K562 (cell line): ENCODE measurements around the gene TCFL5. TPM values are rescaled to one million over a fixed set of nuclear protein-coding genes. Genes with fewer than 3 reads are reported as not detected.

ENCODE experiments used
- ATAC-seq: fragments of 200-7000 bp; cut with Tn5 transposase; 3 replicates; pipeline ENCODE4 v1.9.1; 2020; ENCODE audit warnings: moderate library complexity
- BruUV-seq: library from RNA; stranded (reverse); fragments of 400-500 nt; replicated peaks from 2 replicates; lab custom pipeline; 2021; lab: Mats Ljungman, UMichigan
- CTCF ChIA-PET: fragments of 300-600 bp; formaldehyde crosslinking; extraction: SDS; loops from one replicate; lab custom pipeline; 2021; ENCODE audit warnings: low intra/inter-chr PET ratio; lab: Yijun Ruan, JAX
- POLR2A ChIA-PET: fragments of 300-600, 350-650 bp; sonication (Branson Sonifier 250); formaldehyde crosslinking; extraction: SDS; loops from one replicate; lab custom pipeline; 2021; ENCODE audit warnings: antibody characterized with exemption, inconsistent platforms; lab: Yijun Ruan, JAX
- DNase-seq, 4 experiments: peaks; one replicate each; pipeline versions ENCODE4 v3.0.0 to v3.0.0-alpha.2; 2011 to 2018; ENCODE audit warnings: low spot score in 3 of 4, mixed read lengths in 3 of 4; ENCODE audit errors: extremely low read depth in 1 of 4
- FAIRE-seq: peaks from 2 replicates; lab custom pipeline; 2011; peaks lifted over from hg19 to GRCh38; lab: Jason Lieb, UNC
- H2AFZ ChIP-seq: 2 replicates; pipeline ENCODE4 v1.6.0; 2011; ENCODE audit warnings: low read depth, low read length, control low read depth, inconsistent platforms
- H3K27ac ChIP-seq: fragments of 200-600 bp; 3 replicates; pipeline ENCODE4 v1.8.0; 2011; ENCODE audit warnings: low read depth, mild to moderate bottlenecking, control low read depth, inconsistent platforms, low read length, moderate library complexity, mixed read lengths; ENCODE audit errors: extremely low read depth
- H3K27me3 ChIP-seq, 2 experiments: fragments of 300-600 bp in 1 of 2; 2 replicates in 1 of 2; 3 replicates in 1 of 2; pipeline versions ENCODE4 v1.6.0 to v1.8.0; 2011; ENCODE audit warnings: inconsistent platforms in 2 of 2, low read length in 2 of 2, mild to moderate bottlenecking in 1 of 2, mixed read lengths in 1 of 2, moderate library complexity in 1 of 2; ENCODE audit not compliant: control insufficient read depth in 2 of 2, insufficient read depth in 2 of 2
- H3K36me3 ChIP-seq: fragments of 300-600 bp; 3 replicates; pipeline ENCODE4 v1.8.0; 2011; ENCODE audit warnings: mild to moderate bottlenecking, low read length, inconsistent platforms; ENCODE audit not compliant: control insufficient read depth, insufficient read depth
- H3K4me1 ChIP-seq, 2 experiments: fragments of 200-600 bp in 1 of 2; replicated peaks in 1 of 2; 2 replicates in 1 of 2; 3 replicates in 1 of 2; pipeline versions ENCODE4 v1.5.1 to v1.8.0; 2011; ENCODE audit warnings: inconsistent platforms in 2 of 2, low read length in 2 of 2, mild to moderate bottlenecking in 1 of 2, mixed read lengths in 1 of 2, moderate library complexity in 1 of 2; ENCODE audit not compliant: control insufficient read depth in 2 of 2, insufficient read depth in 2 of 2
- H3K4me2 ChIP-seq: 2 replicates; pipeline ENCODE4 v1.6.1; 2011; ENCODE audit warnings: low read length, control low read depth, inconsistent platforms, mixed read lengths; ENCODE audit not compliant: insufficient read depth
- H3K4me3 ChIP-seq: fragments of 200-600 bp; sonication (generic), shearing (Covaris generic); 2 replicates; pipeline ENCODE4 v1.5.1; 2016; ENCODE audit warnings: control low read depth, inconsistent platforms
- H3K79me2 ChIP-seq: fragments of 200-600 bp; 3 replicates; pipeline ENCODE4 v1.8.0; 2011; ENCODE audit warnings: low read length, inconsistent platforms; ENCODE audit not compliant: control insufficient read depth, insufficient read depth
- H3K9ac ChIP-seq, 2 experiments: 2 replicates each; pipeline versions ENCODE4 v1.6.0 to v1.6.1; 2011; ENCODE audit warnings: low read depth in 2 of 2, low read length in 2 of 2, control low read depth in 1 of 2, inconsistent platforms in 1 of 2, mild to moderate bottlenecking in 1 of 2, mixed read lengths in 1 of 2; ENCODE audit not compliant: insufficient read depth in 1 of 2
- H3K9me1 ChIP-seq: one replicate; pipeline ENCODE4 v1.6.0; 2011; ENCODE audit warnings: inconsistent platforms, mild to moderate bottlenecking, low read length, moderate library complexity; ENCODE audit not compliant: control insufficient read depth, insufficient read depth
- H3K9me3 ChIP-seq: replicated peaks from 2 replicates; pipeline ENCODE4 v1.5.1; 2011; ENCODE audit warnings: low read depth, low read length, inconsistent platforms; ENCODE audit not compliant: control insufficient read depth, insufficient read depth
- H4K20me1 ChIP-seq: replicated peaks from 2 replicates; pipeline ENCODE4 v1.6.1; 2011; ENCODE audit warnings: low read length, inconsistent platforms, mixed read lengths; ENCODE audit not compliant: control insufficient read depth, insufficient read depth
- ATF4 ChIP-seq: fragments of 450-650 bp; formaldehyde crosslinking; IDR thresholded peaks from 2 replicates; pipeline ENCODE4 v1.4.0; 2022; ENCODE audit warnings: mild to moderate bottlenecking, moderate library complexity
- BRD4 ChIP-seq: fragments of 200-600 bp; sonication (generic); IDR thresholded peaks from 2 replicates; pipeline ENCODE4 v1.6.1; 2017; ENCODE audit warnings: inconsistent platforms
- CEBPG ChIP-seq, 3 experiments: fragments of 200-800 bp in 1 of 3; sonication (Bioruptor generic) in 1 of 3; sonication (generic) in 1 of 3; formaldehyde crosslinking in 1 of 3; IDR thresholded peaks in 2 of 3; conservative IDR thresholded peaks in 1 of 3; 2 replicates each; pipeline versions ENCODE4 v1.6.1 to v1.8.0; 2016 to 2022; ENCODE audit warnings: missing compliant biosample characterization in 2 of 3, missing genetic modification characterization in 2 of 3, mild to moderate bottlenecking in 1 of 3, missing genetic modification reagents in 1 of 3
- CREB1 ChIP-seq, 2 experiments: sonication (generic) in 1 of 2; formaldehyde crosslinking in 1 of 2; IDR thresholded peaks; 2 replicates each; pipeline versions ENCODE4 v1.6.1 to v1.8.0; 2012 to 2022; ENCODE audit warnings: inconsistent platforms in 1 of 2, mild to moderate bottlenecking in 1 of 2, missing genetic modification reagents in 1 of 2, moderate library complexity in 1 of 2
- HDAC8 ChIP-seq: fragments of 450-650 bp; IDR thresholded peaks from 2 replicates; pipeline ENCODE4 v1.6.1; 2016; ENCODE audit warnings: mild to moderate bottlenecking, missing genetic modification characterization, moderate library complexity, missing compliant biosample characterization
- HIVEP1 ChIP-seq: fragments of 250-450 bp; sonication (Bioruptor Pico); IDR thresholded peaks from 2 replicates; pipeline ENCODE4 v1.4.0; 2020; ENCODE audit warnings: mild to moderate bottlenecking
- KLF16 ChIP-seq: IDR thresholded peaks from 2 replicates; pipeline ENCODE4 v1.6.1; 2016; ENCODE audit warnings: antibody characterized with exemption
- MTA1 ChIP-seq: fragments of 450-650 bp; IDR thresholded peaks from 2 replicates; pipeline ENCODE4 v1.6.1; 2017; ENCODE audit warnings: borderline replicate concordance
- POLR2G ChIP-seq: fragments of 200-400 bp; formaldehyde crosslinking; IDR thresholded peaks from 2 replicates; pipeline ENCODE4 v1.6.1; 2017; ENCODE audit warnings: low read depth, mild to moderate bottlenecking, antibody characterized with exemption, low read length, moderate library complexity
- TFAM ChIP-seq: fragments of 250-450 bp; sonication (Bioruptor Pico); conservative IDR thresholded peaks from 2 replicates; pipeline ENCODE4 v1.5.0; 2021; ENCODE audit warnings: mild to moderate bottlenecking, moderate library complexity
- TFAP4 ChIP-seq: sonication (generic); formaldehyde crosslinking; IDR thresholded peaks from 2 replicates; pipeline ENCODE4 v1.8.0; 2022; ENCODE audit warnings: missing genetic modification reagents, mild to moderate bottlenecking, moderate library complexity, borderline replicate concordance
- ZNF384 ChIP-seq: IDR thresholded peaks from 2 replicates; pipeline ENCODE4 v1.6.1; 2012; ENCODE audit warnings: low read depth, low read length, improper control_type of control experiment
- WGBS: fragments of 100-300 bp; shearing (Covaris generic); methylation state at CpG from one replicate; pipeline ENCODE4 v1.1.6; 2016; ENCODE audit warnings: low coverage, mixed read lengths; ENCODE audit not compliant: insufficient coverage; ENCODE audit errors: missing lambda C conversion rate; 5-methylcytosine and 5-hydroxymethylcytosine counted together
- in situ Hi-C: fragments of 300-500 bp; cut with MboI; formaldehyde crosslinking; loops from 4 replicates; pipeline ENCODE4 v1.15.0; 2018; ENCODE audit warnings: inconsistent platforms, mixed read lengths
- intact Hi-C: fragments of 100-400 bp; cut with micrococcal nuclease; formaldehyde crosslinking; loops from 2 replicates; pipeline ENCODE4 v1.14.2; 2022
- polyA plus RNA-seq, 8 experiments: library from polyadenylated mRNA; depleted of rRNA in 4 of 8; stranded (reverse) in 5 of 8; unstranded in 3 of 8; fragments of >200 nt; fragmentation: Nextera tagmentation in 2 of 8; fragmentation: Illumina TruSeq in 1 of 8; extraction: Ambion mirVana in 2 of 8; extraction: Trizol in 1 of 8; gene quantifications; 2 replicates each; pipeline versions ENCODE4 v1.2.1 to v1.2.3, GENCODE V29; 2011 to 2014; ENCODE audit warnings: inconsistent platforms in 1 of 8, missing spikeins in 1 of 8
- total RNA-seq, 7 experiments: library from RNA; depleted of rRNA in 6 of 7; stranded (reverse); fragments of >200 nt in 6 of 7; fragmentation: Illumina TruSeq in 2 of 7; extraction: Trizol in 2 of 7; gene quantifications; 2 replicates each; pipeline versions ENCODE4 v1.2.1 to v1.2.3, GENCODE V29; 2011 to 2021; ENCODE audit warnings: low replicate concordance in 1 of 7

TCFL5 gene
- total and polyA plus RNA-seq, 9 of the 15 experiments (the other 6 are each of a cell fraction or from before 2014, with no cell fraction given), result 1.00 to 12.6 (median 9.1) TPM

GRCh38 chr20:62834967-62835730 lies 26.5 kb downstream of the TCFL5 start:
- BruUV-seq, result no TSS peak
- no peak for DNase-seq
- H3K27me3 ChIP-seq, result peaks cover 0 to 9% of the 10 kb centered on the region in 2 experiments; a peak in 2 of 5 replicates
- intact Hi-C loops (no loop called here), in situ Hi-C loops (no loop called here)
- ATAC-seq, result no peak
- no peaks in the 10 kb centered on the region for H3K9me3 ChIP-seq
- WGBS, result 46% methylated on average over 23 of the region's 24 CpGs
- H3K36me3 ChIP-seq, result no peaks in the 10 kb centered on the region
- no peaks in the 10 kb centered on the region for H3K9me1 ChIP-seq
- H3K4me3 ChIP-seq, result no peak overlapping the region
- no peak overlapping the region; a peak in 1 of 4 replicates for H3K9ac ChIP-seq
- no peaks in the 10 kb centered on the region for H4K20me1 ChIP-seq
- no peak overlapping the region for H2AFZ ChIP-seq
- no peak for FAIRE-seq
- H3K4me1 ChIP-seq, result peaks cover 15 to 61% of the 10 kb centered on the region in 2 experiments
- no peak overlapping the region for H3K27ac ChIP-seq
- POLR2A ChIA-PET, result interaction anchor here (0.5 to 0.9 kb wide), 4 partner anchors 11 to 233 kb away, joined by 3 read pairs; no protein-coding TSS in a partner anchor
- H3K79me2 ChIP-seq, result no peaks in the 10 kb centered on the region
- CTCF ChIA-PET, result no interaction called here
- TF ChIP-seq KLF16, result no peak
- TF ChIP-seq POLR2G, result no peak
- TF ChIP-seq HDAC8, result no peak
- H3K4me2 ChIP-seq, result no peak overlapping the region

- DNase-seq, result no peak
- POLR2A ChIA-PET, result interaction anchor here (2.2 kb wide), 1 partner anchor 42 kb away, joined by 8 read pairs; no protein-coding TSS in a partner anchor
- CTCF ChIA-PET, result no interaction called here
- H2AFZ ChIP-seq, result peak overlapping the region; percentile 87
- H3K9ac ChIP-seq, result peak overlapping the region in 1 of 2 experiments; percentile 70; a peak in 2 of 4 replicates
- no peaks in the 10 kb centered on the region for H3K36me3 ChIP-seq
- no peak overlapping the region; the same call in 2 of the 3 replicates for H3K27ac ChIP-seq
- 57% methylated on average over 13 of the region's 14 CpGs for WGBS
- no TSS peak for BruUV-seq
- H3K4me1 ChIP-seq, result peaks cover 8 to 71% of the 10 kb centered on the region in 2 experiments; a peak in 4 of 5 replicates
- H4K20me1 ChIP-seq, result no peaks in the 10 kb centered on the region
- no peaks in the 10 kb centered on the region for H3K9me1 ChIP-seq
- H3K79me2 ChIP-seq, result no peaks in the 10 kb centered on the region
- no peak for FAIRE-seq
- peaks cover 0 to 9% of the 10 kb centered on the region in 2 experiments; a peak in 2 of 5 replicates for H3K27me3 ChIP-seq
- H3K4me2 ChIP-seq, result peak overlapping the region; percentile 45
- in situ Hi-C loops, result no loop called here
- H3K4me3 ChIP-seq, result no peak overlapping the region
- ATAC-seq, result no peak
- intact Hi-C loops, result no loop called here
- no peaks in the 10 kb centered on the region for H3K9me3 ChIP-seq
- TF ChIP-seq TFAP4 (peak; percentile 38; the same call in 1 of the 2 replicates), BRD4 (no peak), CEBPG (CRISPR knock-in tag; IDR thresholded peaks at IDR 0.05) (peak; percentile 21; the same call in 1 of the 2 replicates), CEBPG (tag; conservative IDR thresholded peaks at IDR 0.05 in 1 of 2, IDR thresholded peaks at IDR 0.05 in 1 of 2) (no peak), CREB1 (IDR thresholded peaks at IDR 0.05) (no peak), CREB1 (CRISPR knock-in tag; IDR thresholded peaks at IDR 0.05) (no peak), ATF4 (CRISPR knock-in tag) (no peak), TFAM (no peak), MTA1 (no peak), HIVEP1 (CRISPR knock-in tag) (no peak), ZNF384 (no peak)
Observed at GRCh38 chr20:62832951-62833391, 28.7 kb downstream of the TCFL5 start.
